ENCODE measurements around the gene OR7G3.

Gene OR7G3

DNA sequence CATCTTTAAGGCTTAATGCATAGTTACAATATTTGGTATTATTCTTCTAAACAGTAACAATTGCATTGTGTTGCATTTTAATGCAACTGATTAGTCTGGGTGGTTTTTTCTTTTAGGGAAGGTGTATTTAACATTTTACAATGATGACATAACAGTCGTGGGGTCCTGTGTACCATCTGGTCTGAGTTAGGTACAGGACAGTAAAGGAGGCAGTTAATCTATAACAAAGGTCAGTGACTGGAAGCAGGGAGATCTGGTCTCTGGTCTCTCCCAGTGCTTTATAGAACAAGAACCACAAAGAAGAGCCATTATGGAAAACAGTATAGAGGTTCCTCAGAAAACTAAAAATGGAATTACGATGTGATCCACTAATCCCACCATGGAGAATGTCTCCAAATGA, 16.8 kb downstream of the OR7G3 start:
- Histone ChIP-seq H3K36me3 (ENCODE audit: control insufficient read depth, low read length) (no peaks in the 10 kb centered on the region), H3K4me3 (ENCODE audit: low read length) (no peak overlapping the region), H3K9me3 (ENCODE audit: control insufficient read depth, insufficient read depth, low read length) (no peaks in the 10 kb centered on the region), H3K4me2 (ENCODE audit: low read length) (no peak overlapping the region), H4K20me1 (ENCODE audit: control insufficient read depth, insufficient read depth, low read depth, low read length) (no peaks in the 10 kb centered on the region), H3F3A (ENCODE audit: control insufficient read depth, insufficient read depth) (no peaks in the 10 kb centered on the region), H3K27ac (ENCODE audit: low read depth, low read length) (no peak overlapping the region), H3K4me1 (ENCODE audit: control insufficient read depth, low read length) (no peaks in the 10 kb centered on the region), H3K9me2 (replicated peaks; ENCODE audit: control insufficient read depth, low read length) (no peaks in the 10 kb centered on the region), H3K79me2 (ENCODE audit: control insufficient read depth, low read length) (no peaks in the 10 kb centered on the region), H3K27me3 (ENCODE audit: control insufficient read depth, low read length) (no peaks in the 10 kb centered on the region)
- TF ChIP-seq, protein P1, sequence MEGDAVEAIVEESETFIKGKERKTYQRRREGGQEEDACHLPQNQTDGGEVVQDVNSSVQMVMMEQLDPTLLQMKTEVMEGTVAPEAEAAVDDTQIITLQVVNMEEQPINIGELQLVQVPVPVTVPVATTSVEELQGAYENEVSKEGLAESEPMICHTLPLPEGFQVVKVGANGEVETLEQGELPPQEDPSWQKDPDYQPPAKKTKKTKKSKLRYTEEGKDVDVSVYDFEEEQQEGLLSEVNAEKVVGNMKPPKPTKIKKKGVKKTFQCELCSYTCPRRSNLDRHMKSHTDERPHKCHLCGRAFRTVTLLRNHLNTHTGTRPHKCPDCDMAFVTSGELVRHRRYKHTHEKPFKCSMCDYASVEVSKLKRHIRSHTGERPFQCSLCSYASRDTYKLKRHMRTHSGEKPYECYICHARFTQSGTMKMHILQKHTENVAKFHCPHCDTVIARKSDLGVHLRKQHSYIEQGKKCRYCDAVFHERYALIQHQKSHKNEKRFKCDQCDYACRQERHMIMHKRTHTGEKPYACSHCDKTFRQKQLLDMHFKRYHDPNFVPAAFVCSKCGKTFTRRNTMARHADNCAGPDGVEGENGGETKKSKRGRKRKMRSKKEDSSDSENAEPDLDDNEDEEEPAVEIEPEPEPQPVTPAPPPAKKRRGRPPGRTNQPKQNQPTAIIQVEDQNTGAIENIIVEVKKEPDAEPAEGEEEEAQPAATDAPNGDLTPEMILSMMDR (IDR thresholded peaks at IDR 0.05; ENCODE audit: low read depth, low read length, poor library complexity, severe bottlenecking), result no peak
- TF ChIP-seq EZH2phosphoT487 (IDR thresholded peaks at IDR 0.05; ENCODE audit: borderline replicate concordance, low read length), result no peak

DNA sequence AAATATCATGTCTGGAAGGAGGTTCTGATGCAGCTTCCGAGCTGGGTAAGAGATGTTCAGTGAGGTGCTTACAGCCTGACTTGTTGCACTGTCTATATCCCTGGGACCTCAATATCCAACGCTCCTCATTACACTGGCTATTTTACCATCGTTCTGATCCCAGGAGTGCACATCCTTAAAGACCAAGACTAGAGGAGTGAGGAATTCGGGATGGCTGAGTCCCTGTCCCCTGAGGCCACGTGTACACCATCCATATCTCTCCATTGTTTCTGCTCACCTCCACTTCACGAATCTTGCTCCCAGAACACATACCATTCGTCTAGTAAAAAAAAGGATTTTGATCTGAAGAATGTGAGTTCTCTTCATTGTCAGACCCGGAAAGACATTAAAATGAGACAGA, 19.4 kb downstream of the OR7G3 start, which contains the start of gene OR7G2:
OR7G2 (minus strand) TSS at position 101 of the 400 bp plus-strand sequence. CDS start 4,232 bp downstream, outside the sequence.
- H3K4me2 ChIP-seq (ENCODE audit: low read length), result no peak within 1 kb of the TSS
- H3K4me3 ChIP-seq (ENCODE audit: low read length), result no peak within 1 kb of the TSS
- no peaks in the 10 kb centered on the region for H3K4me1 ChIP-seq (ENCODE audit: control insufficient read depth, low read length)
- H3K36me3 ChIP-seq (ENCODE audit: control insufficient read depth, low read length), result no peaks in the 10 kb centered on the region
- H3K79me2 ChIP-seq (ENCODE audit: control insufficient read depth, low read length), result no peaks in the 10 kb centered on the region
- H3K27ac ChIP-seq (ENCODE audit: low read depth, low read length), result no peak within 1 kb of the TSS
- no peaks in the 10 kb centered on the region for H3K9me3 ChIP-seq (ENCODE audit: control insufficient read depth, insufficient read depth, low read length)
- no peaks in the 10 kb centered on the region for H4K20me1 ChIP-seq (ENCODE audit: control insufficient read depth, insufficient read depth, low read depth, low read length)
- no peaks in the 10 kb centered on the region for H3K27me3 ChIP-seq (ENCODE audit: control insufficient read depth, low read length)
- TF ChIP-seq EZH2phosphoT487 (IDR thresholded peaks at IDR 0.05; ENCODE audit: borderline replicate concordance, low read length), result no peak
- TF ChIP-seq, protein P1 (IDR thresholded peaks at IDR 0.05; ENCODE audit: low read depth, low read length, poor library complexity, severe bottlenecking), result no peak
- no peaks in the 10 kb centered on the region for H3F3A ChIP-seq (ENCODE audit: control insufficient read depth, insufficient read depth)
- no peaks in the 10 kb centered on the region for H3K9me2 ChIP-seq (replicated peaks; ENCODE audit: control insufficient read depth, low read length)

DNA sequence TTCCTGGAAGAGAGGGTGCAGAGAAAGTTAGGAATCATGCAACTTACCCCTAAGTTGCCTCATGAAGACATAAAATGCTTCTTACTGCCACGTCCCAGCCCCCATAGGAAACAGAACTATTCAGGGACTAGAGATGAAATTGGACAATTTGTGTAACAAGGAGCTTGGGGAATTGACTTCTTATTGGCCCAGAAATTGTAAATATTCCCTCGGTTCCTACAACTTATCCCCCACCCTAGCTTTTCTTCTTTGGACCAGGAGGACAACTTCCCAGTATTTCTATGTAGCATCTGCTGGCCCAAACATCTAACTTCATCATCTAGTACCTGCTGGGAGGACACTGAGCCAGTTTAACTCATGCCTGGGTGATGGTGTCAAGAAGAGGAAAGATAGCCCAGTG, 40.0 kb downstream of the OR7G3 start, which contains the start of gene OR1M1:
OR1M1 (plus strand) TSS at position 301 of the 400 bp plus-strand sequence. CDS start 6,184 bp downstream, outside the sequence.
- H4K20me1 ChIP-seq (ENCODE audit: control insufficient read depth, insufficient read depth, low read depth, low read length), result no peaks in the 10 kb centered on the region
- H3F3A ChIP-seq (ENCODE audit: control insufficient read depth, insufficient read depth), result no peaks in the 10 kb centered on the region
- H3K27me3 ChIP-seq (ENCODE audit: control insufficient read depth, low read length), result no peaks in the 10 kb centered on the region
- TF ChIP-seq EZH2phosphoT487 (IDR thresholded peaks at IDR 0.05; ENCODE audit: borderline replicate concordance, low read length), result no peak
- TF ChIP-seq, protein P1 (IDR thresholded peaks at IDR 0.05; ENCODE audit: low read depth, low read length, poor library complexity, severe bottlenecking), result no peak
- no peaks in the 10 kb centered on the region for H3K36me3 ChIP-seq (ENCODE audit: control insufficient read depth, low read length)
- no peaks in the 10 kb centered on the region for H3K79me2 ChIP-seq (ENCODE audit: control insufficient read depth, low read length)
- no peaks in the 10 kb centered on the region for H3K4me1 ChIP-seq (ENCODE audit: control insufficient read depth, low read length)
- no peaks in the 10 kb centered on the region for H3K9me3 ChIP-seq (ENCODE audit: control insufficient read depth, insufficient read depth, low read length)
- no peaks in the 10 kb centered on the region for H3K9me2 ChIP-seq (replicated peaks; ENCODE audit: control insufficient read depth, low read length)
- H3K4me3 ChIP-seq (ENCODE audit: low read length), result no peak within 1 kb of the TSS
- H3K27ac ChIP-seq (ENCODE audit: low read depth, low read length), result no peak within 1 kb of the TSS
- no peak within 1 kb of the TSS for H3K4me2 ChIP-seq (ENCODE audit: low read length)
